ENCODE results near the gene KIRREL3. TPM values are rescaled to one million over a fixed set of nuclear protein-coding genes. Genes with fewer than 3 reads are reported as not detected.

KIRREL3 gene
- total RNA-seq, 1 donor from 2014 or later = 1.6 TPM

- DNase-seq (ENCODE audit: low read depth) = peak; percentile 55
These were observed 456.2 kb downstream of the KIRREL3 start for GRCh38 chr11:126544108-126545056.

- DNase-seq (ENCODE audit: low read depth) = no peak
These were observed 456.9 kb downstream of the KIRREL3 start for GRCh38 chr11:126543691-126544090.

GRCh38 chr11:126542334-126543015, 458.1 kb downstream of the KIRREL3 start:
- DNase-seq (ENCODE audit: low read depth) = no peak

- no peak for DNase-seq (ENCODE audit: low read depth)
These were observed 462.5 kb downstream of the KIRREL3 start for GRCh38 chr11:126538071-126538470.

GRCh38 chr11:126537492-126537891, 463.1 kb downstream of the KIRREL3 start:
- no peak for DNase-seq (ENCODE audit: low read depth)

GRCh38 chr11:126534141-126534805, 466.3 kb downstream of the KIRREL3 start:
- DNase-seq (ENCODE audit: low read depth) = no peak

GRCh38 chr11:126533560-126533959, 467.0 kb downstream of the KIRREL3 start:
- no peak for DNase-seq (ENCODE audit: low read depth)

- DNase-seq (ENCODE audit: low read depth) = no peak
These were observed 470.2 kb downstream of the KIRREL3 start for GRCh38 chr11:126530416-126530815.

GRCh38 chr11:126529037-126529436, 471.5 kb downstream of the KIRREL3 start:
- no peak for DNase-seq (ENCODE audit: low read depth)

GRCh38 chr11:126528075-126528474, 472.5 kb downstream of the KIRREL3 start:
- no peak for DNase-seq (ENCODE audit: low read depth)

GRCh38 chr11:126527651-126528050, 472.9 kb downstream of the KIRREL3 start:
- DNase-seq (ENCODE audit: low read depth) = no peak

- DNase-seq (ENCODE audit: low read depth) = no peak
These were observed 474.1 kb downstream of the KIRREL3 start for GRCh38 chr11:126526471-126526870.

- DNase-seq (ENCODE audit: low read depth) = no peak
These were observed 474.9 kb downstream of the KIRREL3 start for GRCh38 chr11:126525702-126526101.

GRCh38 chr11:126525216-126525615, 475.4 kb downstream of the KIRREL3 start:
- DNase-seq (ENCODE audit: low read depth) = no peak

- DNase-seq (ENCODE audit: low read depth) = no peak
These were observed 476.9 kb downstream of the KIRREL3 start for GRCh38 chr11:126523441-126524205.

GRCh38 chr11:126522606-126523005, 478.0 kb downstream of the KIRREL3 start:
- no peak for DNase-seq (ENCODE audit: low read depth)

GRCh38 chr11:126522152-126522551, 478.4 kb downstream of the KIRREL3 start:
- no peak for DNase-seq (ENCODE audit: low read depth)

- DNase-seq (ENCODE audit: low read depth) = no peak
These were observed 479.4 kb downstream of the KIRREL3 start for GRCh38 chr11:126521196-126521595.

- DNase-seq (ENCODE audit: low read depth) = peak; percentile 49
These were observed 480.5 kb downstream of the KIRREL3 start for GRCh38 chr11:126519764-126520734.
